Measurements from ENCODE around the gene LBHD1. TPM values are rescaled to one million over a fixed set of nuclear protein-coding genes. Genes with fewer than 3 reads are reported as not detected.
"Not testable (repeated sequence)": the region's sequence is repeated elsewhere in the genome, so short reads cannot be mapped to it uniquely, and the experiment has no call there.

LBHD1 gene
- total RNA-seq, 1 experiment from 2014 or later = 16.1 TPM

- Histone ChIP-seq H3K4me2 (no peak overlapping the region), H3K27ac (no peak overlapping the region), H3K79me2 (ENCODE audit: low read depth) (no peaks in the 10 kb centered on the region), H3F3A (ENCODE audit: insufficient read depth, low read depth) (peaks cover 25% of the 10 kb centered on the region), H3K27me3 (ENCODE audit: insufficient read depth, low read depth) (no peaks in the 10 kb centered on the region), H3K4me1 (replicated peaks; ENCODE audit: insufficient read depth) (no peaks in the 10 kb centered on the region), H3K36me3 (ENCODE audit: low read depth) (0 out of 2 replicates have a peak, but pooled peaks cover 12% of the 10 kb centered on the region), H3K9me3 (ENCODE audit: insufficient read depth, low read depth) (no peaks in the 10 kb centered on the region), H3K4me3 (no peak overlapping the region), H3K9me2 (ENCODE audit: insufficient read depth) (no peaks in the 10 kb centered on the region), H2AFZ (no peak overlapping the region), H4K20me1 (ENCODE audit: insufficient read depth) (no peaks in the 10 kb centered on the region)
- no TSS peak for BruUV-seq (replicated peaks)
- TF ChIP-seq CTCF (conservative IDR thresholded peaks at IDR 0.05) (peak; percentile 86), EZH2 (IDR thresholded peaks at IDR 0.05; ENCODE audit: low read depth) (no peak)
- ChIA-PET POLR2A (ENCODE audit: unreplicated experiment) (interaction anchor here (0.6 kb wide), 1 partner anchor 11 kb away, joined by 7 read pairs; no protein-coding TSS in a partner anchor), CTCF (interaction anchor here (0.6 to 2.4 kb wide), 6 partner anchors 10 to 987 kb away, joined by 3 to 15 read pairs (median 7); no protein-coding TSS in a partner anchor)
- peak in 1 of 2 experiments; percentile 55 for DNase-seq
- intact Hi-C loops (cut with micrococcal nuclease; ENCODE audit: unreplicated experiment) = loop anchor here (1.0 to 2.0 kb wide), 2 partner anchors 16 to 299 kb away; partner anchors contain the start of gene UBXN1
Observed at GRCh38 chr11:62694455-62695167, 22.5 kb upstream of the LBHD1 start.

- ChIA-PET CTCF (interaction anchor here (1.1 to 2.4 kb wide), 2 partner anchors 12 to 13 kb away, joined by 5 to 15 read pairs; no protein-coding TSS in a partner anchor), POLR2A (ENCODE audit: unreplicated experiment) (interaction anchor here (0.7 kb wide), 1 partner anchor 29 kb away, joined by 3 read pairs; the partner anchor contains the start of gene C11orf98)
- peaks cover 30% of the 10 kb centered on the region for H3F3A ChIP-seq (ENCODE audit: insufficient read depth, low read depth)
- H3K27me3 ChIP-seq (ENCODE audit: insufficient read depth, low read depth); H3K4me1 ChIP-seq (replicated peaks; ENCODE audit: insufficient read depth); H4K20me1 ChIP-seq (ENCODE audit: insufficient read depth); DNase-seq; H3K9me2 ChIP-seq (ENCODE audit: insufficient read depth); H3K9me3 ChIP-seq (ENCODE audit: insufficient read depth, low read depth); H3K4me3 ChIP-seq; H2AFZ ChIP-seq; BruUV-seq (replicated peaks); H3K27ac ChIP-seq; H3K79me2 ChIP-seq (ENCODE audit: low read depth); H3K4me2 ChIP-seq: not testable (repeated sequence)
- H3K36me3 ChIP-seq (ENCODE audit: low read depth) = 0 out of 2 replicates have a peak, but pooled peaks cover 12% of the 10 kb centered on the region
- intact Hi-C loops (cut with micrococcal nuclease; ENCODE audit: unreplicated experiment) = loop anchor here (1.0 to 2.0 kb wide), 2 partner anchors 15 to 298 kb away; partner anchors contain the start of gene UBXN1
Observed at GRCh38 chr11:62693624-62694023, 21.6 kb upstream of the LBHD1 start.

- ChIA-PET CTCF (interaction anchor here (0.6 kb wide), 1 partner anchor 65 kb away, joined by 3 read pairs; no protein-coding TSS in a partner anchor), POLR2A (ENCODE audit: unreplicated experiment) (no interaction called here)
- no peaks in the 10 kb centered on the region for H3K4me1 ChIP-seq (replicated peaks; ENCODE audit: insufficient read depth)
- peaks cover 23% of the 10 kb centered on the region for H3F3A ChIP-seq (ENCODE audit: insufficient read depth, low read depth)
- no peaks in the 10 kb centered on the region for H3K9me3 ChIP-seq (ENCODE audit: insufficient read depth, low read depth)
- intact Hi-C loops (cut with micrococcal nuclease; ENCODE audit: unreplicated experiment) = no loop called here
- no peaks in the 10 kb centered on the region for H4K20me1 ChIP-seq (ENCODE audit: insufficient read depth)
- H3K27me3 ChIP-seq (ENCODE audit: insufficient read depth, low read depth) = no peaks in the 10 kb centered on the region
- H3K9me2 ChIP-seq (ENCODE audit: insufficient read depth) = no peaks in the 10 kb centered on the region
- no peak within 1 kb of the TSS for H3K4me3 ChIP-seq
- no peak for DNase-seq
- no peak within 1 kb of the TSS for H3K27ac ChIP-seq
- no peaks in the 10 kb centered on the region for H3K79me2 ChIP-seq (ENCODE audit: low read depth)
- no peak within 1 kb of the TSS for H2AFZ ChIP-seq
- H3K4me2 ChIP-seq = no peak within 1 kb of the TSS
- TF ChIP-seq EZH2 (IDR thresholded peaks at IDR 0.05; ENCODE audit: low read depth) = no peak
- no peak for TF ChIP-seq CTCF (conservative IDR thresholded peaks at IDR 0.05)
- no TSS peak for BruUV-seq (replicated peaks)
- 0 out of 2 replicates have a peak, but pooled peaks cover 12% of the 10 kb centered on the region for H3K36me3 ChIP-seq (ENCODE audit: low read depth)
Observed at GRCh38 chr11:62689421-62690183, 17.5 kb upstream of the LBHD1 start, which contains the start of gene LRRN4CL. Gene LRRN4CL (minus strand): TSS chr11:62689530. CDS start chr11:62688508, 1,022 bp downstream.
